Upper lobe of left lung (tissue), 6 donors: Measurements from ENCODE around the gene KSR2. TPM values are rescaled to one million over a fixed set of nuclear protein-coding genes. Genes with fewer than 3 reads are reported as not detected.
"Not testable (repeated sequence)": the region's sequence is repeated elsewhere in the genome, so short reads cannot be mapped to it uniquely, and the experiment has no call there.

Experiments used
- ATAC-seq, 2 donors: fragments of 200-7000 bp; cut with Tn5 transposase; one replicate each; pipeline ENCODE4 v1.9.1; 2022; ENCODE audit warnings: mild to moderate bottlenecking in 2 of 2, moderate library complexity in 2 of 2; ENCODE audit not compliant: low FRiP score in 2 of 2
- DNase-seq, 2 donors: peaks; one replicate each; pipeline ENCODE4 v3.0.0-alpha.2; 2019 to 2020
- H3K27ac ChIP-seq, 4 donors: fragments of 200-600 bp; sonication (generic); one replicate each; pipeline ENCODE4 v1.5.1; 2016 to 2019
- H3K27me3 ChIP-seq, 4 donors: fragments of 200-600 bp; sonication (generic); one replicate each; pipeline ENCODE4 v1.5.1; 2017 to 2019
- H3K36me3 ChIP-seq, 4 donors: fragments of 200-600 bp; sonication (generic); one replicate each; pipeline ENCODE4 v1.5.1; 2016 to 2019
- H3K4me1 ChIP-seq, 4 donors: fragments of 200-600 bp; sonication (generic); one replicate each; pipeline ENCODE4 v1.5.1; 2018 to 2019
- H3K4me3 ChIP-seq, 4 donors: fragments of 200-600 bp; sonication (generic); one replicate each; pipeline ENCODE4 v1.5.1; 2017 to 2019; ENCODE audit warnings: mild to moderate bottlenecking in 2 of 4, moderate library complexity in 1 of 4
- H3K9me3 ChIP-seq, 4 donors: fragments of 200-600 bp; sonication (generic); one replicate each; pipeline ENCODE4 v1.5.1; 2018 to 2019
- EP300 ChIP-seq, 4 donors: sonication (generic); formaldehyde crosslinking; IDR thresholded peaks; one replicate each; pipeline ENCODE4 v1.5.1; 2017; ENCODE audit warnings: antibody characterized with exemption in 4 of 4, control low read depth in 2 of 4
- POLR2A ChIP-seq, 4 donors: fragments of 450-650 bp; IDR thresholded peaks; one replicate each; pipeline ENCODE4 v1.5.1; 2016 to 2017; ENCODE audit warnings: antibody characterized with exemption in 4 of 4, mild to moderate bottlenecking in 2 of 4
- POLR2AphosphoS5 ChIP-seq, 2 donors: sonication (generic); formaldehyde crosslinking; IDR thresholded peaks; one replicate each; pipeline ENCODE4 v1.5.1; 2017; ENCODE audit warnings: antibody characterized with exemption in 2 of 2
- WGBS, 2 donors: methylation state at CpG; one replicate each; pipeline ENCODE4 v1.1.5; 2017 to 2018; 5-methylcytosine and 5-hydroxymethylcytosine counted together
- total RNA-seq, 6 donors: library from RNA; depleted of rRNA in 4 of 6; stranded (reverse); fragments of >200 nt in 4 of 6; gene quantifications; one replicate each; pipeline versions ENCODE4 v1.1.0 to v1.2.1, GENCODE V29; 2016 to 2021
- TF ChIP-seq, protein P1 (sequence below), 6 experiments: fragments of 450-650 bp in 4 of 6; fragments of 200-600 bp in 2 of 6; sonication (generic) in 2 of 6; IDR thresholded peaks; one replicate each; pipeline ENCODE4 v1.5.1; 2016 to 2019; ENCODE audit warnings: antibody characterized with exemption in 6 of 6
- donor health status: DM: no; HTN: no; CAD: no; lungs with moderate emphysema.
- donor health status: DM: no; HTN: yes; CAD: no; lungs with severe emphysema.

The KSR2 gene
- total RNA-seq, 6 donors from 2014 or later, result 0.30 to 3.2 (median 0.85) TPM

DNA sequence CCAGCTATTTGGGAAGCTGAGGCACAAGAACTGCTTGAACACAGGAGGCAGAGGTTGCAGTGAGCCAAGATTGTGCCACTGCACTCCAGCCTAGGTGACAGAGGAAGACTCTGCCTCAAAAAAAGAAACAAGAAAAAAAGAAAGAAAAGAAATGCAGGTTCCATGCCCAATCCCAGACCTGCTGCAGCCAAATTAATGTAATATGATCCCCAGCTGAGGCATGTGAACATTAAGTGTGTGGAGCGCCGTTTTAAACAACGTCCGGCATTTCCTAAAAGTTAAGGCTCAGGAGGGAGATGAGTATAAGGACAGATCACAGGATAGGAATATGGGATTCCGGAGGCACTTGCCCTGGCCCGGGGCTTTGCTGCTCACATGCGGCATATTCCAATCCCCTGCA, 162.9 kb downstream of the KSR2 start:
- no peak overlapping the region for H3K4me3 ChIP-seq
- DNase-seq (no peak), ATAC-seq (no peak)
- no peaks in the 10 kb centered on the region for H3K27me3 ChIP-seq
- no peaks in the 10 kb centered on the region for H3K36me3 ChIP-seq
- H3K4me1 ChIP-seq, result no peaks in the 10 kb centered on the region
- no peaks in the 10 kb centered on the region for H3K9me3 ChIP-seq
- 57 to 62% methylated on average over 7 of the region's 7 CpGs for WGBS, 2 donors
- H3K27ac ChIP-seq, result no peak overlapping the region
- no peak for TF ChIP-seq POLR2AphosphoS5 (IDR thresholded peaks at IDR 0.05)
- TF ChIP-seq EP300 (IDR thresholded peaks at IDR 0.05), result no peak
- TF ChIP-seq, protein P1, sequence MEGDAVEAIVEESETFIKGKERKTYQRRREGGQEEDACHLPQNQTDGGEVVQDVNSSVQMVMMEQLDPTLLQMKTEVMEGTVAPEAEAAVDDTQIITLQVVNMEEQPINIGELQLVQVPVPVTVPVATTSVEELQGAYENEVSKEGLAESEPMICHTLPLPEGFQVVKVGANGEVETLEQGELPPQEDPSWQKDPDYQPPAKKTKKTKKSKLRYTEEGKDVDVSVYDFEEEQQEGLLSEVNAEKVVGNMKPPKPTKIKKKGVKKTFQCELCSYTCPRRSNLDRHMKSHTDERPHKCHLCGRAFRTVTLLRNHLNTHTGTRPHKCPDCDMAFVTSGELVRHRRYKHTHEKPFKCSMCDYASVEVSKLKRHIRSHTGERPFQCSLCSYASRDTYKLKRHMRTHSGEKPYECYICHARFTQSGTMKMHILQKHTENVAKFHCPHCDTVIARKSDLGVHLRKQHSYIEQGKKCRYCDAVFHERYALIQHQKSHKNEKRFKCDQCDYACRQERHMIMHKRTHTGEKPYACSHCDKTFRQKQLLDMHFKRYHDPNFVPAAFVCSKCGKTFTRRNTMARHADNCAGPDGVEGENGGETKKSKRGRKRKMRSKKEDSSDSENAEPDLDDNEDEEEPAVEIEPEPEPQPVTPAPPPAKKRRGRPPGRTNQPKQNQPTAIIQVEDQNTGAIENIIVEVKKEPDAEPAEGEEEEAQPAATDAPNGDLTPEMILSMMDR (IDR thresholded peaks at IDR 0.05), result no peak
- no peak for TF ChIP-seq POLR2A (IDR thresholded peaks at IDR 0.05)

DNA sequence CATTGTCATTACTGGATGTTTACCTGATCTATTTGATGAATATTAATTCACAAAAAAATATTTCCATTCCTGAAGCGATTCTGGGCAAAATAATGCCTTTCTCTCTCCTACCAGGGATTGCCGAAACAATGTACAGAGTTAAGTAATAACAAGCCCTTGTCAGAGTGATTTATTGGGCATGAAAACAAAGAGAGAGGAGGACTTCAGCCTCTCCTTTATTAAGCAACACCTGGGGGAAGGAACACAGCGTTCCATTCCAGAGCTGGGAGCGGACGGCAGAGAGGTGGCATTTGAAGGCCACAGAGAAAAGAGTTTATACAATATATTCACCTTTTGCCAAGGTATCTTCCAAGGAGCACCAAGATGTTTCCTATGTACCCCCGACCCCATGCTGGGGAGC, 165.8 kb downstream of the KSR2 start:
- Histone ChIP-seq H3K4me3 (no peak overlapping the region), H3K9me3 (no peaks in the 10 kb centered on the region), H3K27ac (no peak overlapping the region), H3K27me3 (no peaks in the 10 kb centered on the region), H3K36me3 (no peaks in the 10 kb centered on the region), H3K4me1 (no peaks in the 10 kb centered on the region)
- WGBS, 2 donors, result 59% methylated on average over 6 of the region's 6 CpGs
- DNase-seq (peak in 1 of 2 donors; percentile 43), ATAC-seq (no peak)
- TF ChIP-seq, protein P1 (IDR thresholded peaks at IDR 0.05), result no peak
- no peak for TF ChIP-seq POLR2AphosphoS5 (IDR thresholded peaks at IDR 0.05)

DNA sequence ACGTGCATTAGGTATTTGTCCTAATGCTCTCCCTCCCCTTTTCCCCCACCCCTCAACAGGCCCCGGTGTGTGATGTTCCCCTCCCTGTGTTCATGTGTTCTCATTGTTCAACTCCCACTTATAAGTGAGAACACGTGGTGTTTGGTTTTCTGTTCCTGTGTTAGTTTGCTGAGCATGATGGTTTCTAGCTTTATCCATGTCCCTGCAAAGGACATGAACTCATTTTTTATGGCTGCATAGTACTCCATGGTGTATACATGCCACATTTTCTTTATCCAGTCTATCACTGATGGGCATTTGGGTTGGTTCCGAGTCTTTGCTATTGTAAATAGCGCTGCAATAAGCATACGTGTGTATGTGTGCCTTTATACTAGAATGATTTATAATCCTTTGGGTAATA, 168.1 kb downstream of the KSR2 start:
- H3K4me3 ChIP-seq, H3K36me3 ChIP-seq, ATAC-seq, H3K27me3 ChIP-seq, H3K9me3 ChIP-seq, H3K4me1 ChIP-seq, H3K27ac ChIP-seq, DNase-seq: not testable (repeated sequence)
- WGBS, 2 donors, result 87 to 95% methylated on average over 5 to 6 of the region's 6 CpGs

DNA sequence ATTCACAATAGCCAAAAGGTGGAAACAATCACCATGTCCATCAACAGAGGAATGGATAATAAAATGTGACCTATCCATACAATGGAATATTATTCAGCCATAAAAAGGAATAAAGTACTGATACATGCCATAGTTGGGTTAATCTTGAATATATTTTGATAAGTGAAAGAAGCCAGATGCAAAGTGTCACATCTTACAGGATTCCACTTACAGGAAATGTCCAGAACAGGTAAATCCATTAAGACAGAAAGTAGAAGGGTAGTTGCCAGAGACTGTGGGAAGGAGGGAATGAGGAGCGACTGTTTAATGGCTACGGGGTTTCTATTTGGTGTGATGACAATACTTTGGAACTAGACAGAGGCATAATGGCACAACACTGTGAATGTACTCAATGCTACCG, 171.6 kb downstream of the KSR2 start:
- TF ChIP-seq EP300 (IDR thresholded peaks at IDR 0.05), result no peak
- TF ChIP-seq POLR2AphosphoS5 (IDR thresholded peaks at IDR 0.05), result no peak
- TF ChIP-seq POLR2A (IDR thresholded peaks at IDR 0.05), result no peak
- TF ChIP-seq, protein P1 (IDR thresholded peaks at IDR 0.05), result no peak
- H3K9me3 ChIP-seq, result no peaks in the 10 kb centered on the region
- 95% methylated on average over 3 of the region's 3 CpGs for WGBS, 2 donors

DNA sequence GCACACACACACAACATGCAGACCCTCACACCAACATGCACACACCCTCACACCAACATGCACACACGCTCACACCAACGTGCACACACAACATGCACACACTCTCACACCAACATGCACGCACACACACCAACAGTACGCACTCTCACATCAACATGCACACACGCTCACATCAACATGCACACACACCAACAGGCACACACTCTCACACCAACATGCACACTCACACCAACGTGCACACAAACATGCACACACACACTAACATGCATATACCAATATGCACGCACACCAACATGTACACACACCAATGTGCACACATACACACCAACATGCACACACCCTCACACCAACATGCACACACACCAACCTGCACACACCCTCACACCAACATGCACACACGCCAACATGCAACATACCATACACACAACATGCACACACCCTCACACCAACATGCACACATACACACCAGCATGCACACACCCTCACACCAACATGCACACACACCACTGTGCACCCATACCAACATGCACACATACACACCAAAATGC, 175.8 kb downstream of the KSR2 start:
- ATAC-seq (no peak), DNase-seq (no peak)
- H3K27ac ChIP-seq, result no peak overlapping the region
- no peaks in the 10 kb centered on the region for H3K27me3 ChIP-seq
- TF ChIP-seq POLR2A (IDR thresholded peaks at IDR 0.05) (no peak), POLR2AphosphoS5 (IDR thresholded peaks at IDR 0.05) (no peak), EP300 (IDR thresholded peaks at IDR 0.05) (no peak)
- TF ChIP-seq, protein P1 (IDR thresholded peaks at IDR 0.05), result no peak
- H3K36me3 ChIP-seq, result no peaks in the 10 kb centered on the region
- H3K4me1 ChIP-seq, result no peaks in the 10 kb centered on the region
- WGBS, 2 donors, result 86 to 91% methylated on average over 8 of the region's 8 CpGs
- no peaks in the 10 kb centered on the region for H3K9me3 ChIP-seq
- no peak overlapping the region for H3K4me3 ChIP-seq

More for the DNA sequence above, 171.6 kb downstream of the KSR2 start:
- Histone ChIP-seq H3K27me3 (no peaks in the 10 kb centered on the region), H3K36me3 (no peaks in the 10 kb centered on the region), H3K27ac (no peak overlapping the region), H3K4me1 (no peaks in the 10 kb centered on the region), H3K4me3 (no peak overlapping the region)
- ATAC-seq (no peak), DNase-seq (no peak)
